ENCODE measurements around the gene IRAK1BP1.
"Not testable (repeated sequence)": the region's sequence is repeated elsewhere in the genome, so short reads cannot be mapped to it uniquely, and the experiment has no call there.

Gene IRAK1BP1

DNA sequence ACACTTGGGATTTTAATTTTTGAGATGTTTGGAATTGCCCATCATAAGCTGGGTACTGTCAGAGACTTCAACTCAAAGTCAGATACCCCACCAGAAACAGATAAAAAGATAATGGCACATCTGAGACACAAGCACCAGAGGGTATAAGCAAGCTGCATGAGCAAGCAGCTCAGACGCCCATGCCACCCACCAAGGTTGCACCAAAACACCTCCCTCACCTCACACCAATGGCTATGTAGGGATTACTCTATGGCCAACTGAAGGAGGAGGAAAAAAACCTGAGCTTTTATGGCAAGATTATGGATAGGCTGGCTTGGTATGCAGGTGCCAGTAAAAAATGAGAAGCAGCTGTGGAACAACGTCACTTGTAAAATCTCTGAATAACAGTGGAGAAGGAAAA lies 3.8 kb upstream of the IRAK1BP1 start:
- TF ChIP-seq, protein P1, sequence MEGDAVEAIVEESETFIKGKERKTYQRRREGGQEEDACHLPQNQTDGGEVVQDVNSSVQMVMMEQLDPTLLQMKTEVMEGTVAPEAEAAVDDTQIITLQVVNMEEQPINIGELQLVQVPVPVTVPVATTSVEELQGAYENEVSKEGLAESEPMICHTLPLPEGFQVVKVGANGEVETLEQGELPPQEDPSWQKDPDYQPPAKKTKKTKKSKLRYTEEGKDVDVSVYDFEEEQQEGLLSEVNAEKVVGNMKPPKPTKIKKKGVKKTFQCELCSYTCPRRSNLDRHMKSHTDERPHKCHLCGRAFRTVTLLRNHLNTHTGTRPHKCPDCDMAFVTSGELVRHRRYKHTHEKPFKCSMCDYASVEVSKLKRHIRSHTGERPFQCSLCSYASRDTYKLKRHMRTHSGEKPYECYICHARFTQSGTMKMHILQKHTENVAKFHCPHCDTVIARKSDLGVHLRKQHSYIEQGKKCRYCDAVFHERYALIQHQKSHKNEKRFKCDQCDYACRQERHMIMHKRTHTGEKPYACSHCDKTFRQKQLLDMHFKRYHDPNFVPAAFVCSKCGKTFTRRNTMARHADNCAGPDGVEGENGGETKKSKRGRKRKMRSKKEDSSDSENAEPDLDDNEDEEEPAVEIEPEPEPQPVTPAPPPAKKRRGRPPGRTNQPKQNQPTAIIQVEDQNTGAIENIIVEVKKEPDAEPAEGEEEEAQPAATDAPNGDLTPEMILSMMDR (IDR thresholded peaks at IDR 0.05; ENCODE audit: low read depth, low read length), result no peak
- Histone ChIP-seq H3K27ac (no peak overlapping the region), H3K36me3 (peaks cover 4% of the 10 kb centered on the region), H3K4me3 (ENCODE audit: low read depth, low read length) (no peak overlapping the region), H3K9me3 (ENCODE audit: severe bottlenecking) (no peaks in the 10 kb centered on the region), H3K27me3 (ENCODE audit: insufficient read depth, low read depth, severe bottlenecking) (no peaks in the 10 kb centered on the region)
- no peak for DNase-seq

DNA sequence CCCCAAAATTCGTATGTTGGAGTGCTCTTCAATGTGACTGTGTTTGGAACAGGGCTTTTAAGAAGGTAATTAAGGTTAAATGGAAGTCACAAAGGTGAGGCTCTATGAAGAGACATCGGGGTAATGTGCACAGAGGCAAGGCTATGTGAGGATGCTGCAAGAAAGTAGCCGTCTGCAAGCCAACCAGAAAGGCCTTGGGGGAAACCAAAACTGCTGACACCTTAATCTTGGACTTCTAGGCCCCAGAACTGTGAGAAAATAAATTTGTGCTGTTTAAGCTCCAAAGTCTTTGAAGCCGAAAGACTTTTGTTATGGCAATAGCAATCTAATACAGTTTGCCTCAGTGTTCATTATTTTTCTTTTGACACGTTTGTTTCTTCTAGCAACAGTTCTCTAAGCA lies 2.4 kb upstream of the IRAK1BP1 start:
- H3K27ac ChIP-seq, result no peak overlapping the region
- no peaks in the 10 kb centered on the region for H3K27me3 ChIP-seq (ENCODE audit: insufficient read depth, low read depth, severe bottlenecking)
- H3K4me3 ChIP-seq (ENCODE audit: low read depth, low read length), result no peak overlapping the region
- DNase-seq, result no peak
- H3K9me3 ChIP-seq (ENCODE audit: severe bottlenecking), result no peaks in the 10 kb centered on the region
- peaks cover 10% of the 10 kb centered on the region for H3K36me3 ChIP-seq
- TF ChIP-seq, protein P1 (IDR thresholded peaks at IDR 0.05; ENCODE audit: low read depth, low read length), result no peak

DNA sequence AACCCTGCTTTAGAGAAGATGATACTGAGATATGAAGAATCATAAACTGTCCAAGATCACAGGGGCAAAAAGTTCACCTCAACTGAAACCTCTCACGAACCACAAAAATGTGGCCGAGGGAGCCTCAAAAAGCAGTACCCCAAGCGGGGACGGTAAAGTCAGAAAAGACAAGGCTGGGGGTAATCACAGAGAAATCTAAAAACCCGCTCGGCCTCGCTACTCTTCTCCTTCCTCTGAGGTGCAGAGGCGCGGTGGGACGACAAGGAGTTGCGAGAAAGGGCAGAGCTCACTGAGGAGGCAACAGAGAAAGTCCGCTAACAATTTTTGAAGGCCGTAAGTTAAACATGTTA lies 356 bp upstream of the IRAK1BP1 start:
- Histone ChIP-seq H3K27me3 (ENCODE audit: insufficient read depth, low read depth, severe bottlenecking) (no peaks in the 10 kb centered on the region), H3K27ac (peak overlapping the region; percentile 98), H3K36me3 (peaks cover 24% of the 10 kb centered on the region), H3K4me3 (ENCODE audit: low read depth, low read length) (peak overlapping the region; percentile 79), H3K9me3 (ENCODE audit: severe bottlenecking) (no peaks in the 10 kb centered on the region)
- no peak for DNase-seq
- TF ChIP-seq, protein P1 (IDR thresholded peaks at IDR 0.05; ENCODE audit: low read depth, low read length), result no peak

DNA sequence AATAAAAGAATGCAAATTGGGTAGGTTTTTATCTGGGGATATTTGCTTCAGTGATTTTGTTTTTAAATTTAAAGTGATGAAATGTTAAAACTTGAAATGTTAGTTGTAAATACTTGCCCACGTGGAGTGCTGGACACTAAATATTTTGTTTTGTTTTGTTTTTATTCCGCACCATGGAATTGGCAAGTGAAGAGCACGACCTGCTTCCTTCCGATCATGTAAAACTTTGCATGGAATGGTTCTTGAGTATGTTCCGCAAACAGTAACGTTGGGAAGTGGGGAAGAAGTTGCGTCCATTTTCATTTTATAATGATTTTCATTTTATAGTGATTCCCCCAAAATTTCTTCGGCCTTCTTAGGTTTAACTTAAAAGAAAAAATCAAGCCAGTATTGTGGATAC lies 765 bp downstream of the IRAK1BP1 start:
- Histone ChIP-seq H3K4me3 (ENCODE audit: low read depth, low read length) (peak overlapping the region; percentile 79), H3K27ac (peak overlapping the region; percentile 98), H3K9me3 (ENCODE audit: severe bottlenecking) (no peaks in the 10 kb centered on the region), H3K36me3 (peaks cover 27% of the 10 kb centered on the region), H3K27me3 (ENCODE audit: insufficient read depth, low read depth, severe bottlenecking) (no peaks in the 10 kb centered on the region)
- DNase-seq, result no peak
- TF ChIP-seq, protein P1 (IDR thresholded peaks at IDR 0.05; ENCODE audit: low read depth, low read length), result no peak

DNA sequence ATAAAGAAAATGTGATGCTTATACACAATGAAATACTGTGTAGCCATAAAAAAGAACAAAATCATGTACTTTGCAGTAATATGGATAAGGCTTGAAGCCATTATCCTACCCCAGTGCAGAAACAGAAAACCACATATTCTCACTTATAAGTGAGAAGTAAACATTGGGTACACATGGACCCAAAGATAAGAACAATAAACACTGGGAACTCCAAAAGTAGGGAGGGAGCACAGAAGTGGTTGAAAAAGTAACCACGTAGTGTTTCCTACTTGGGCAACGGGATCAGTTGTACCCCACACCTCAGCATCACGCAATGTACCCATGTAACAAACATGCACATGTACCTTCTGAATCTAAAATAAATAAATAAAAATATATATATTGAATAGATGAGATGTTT lies 8.2 kb downstream of the IRAK1BP1 start:
- H3K36me3 ChIP-seq, result peaks cover 48% of the 10 kb centered on the region
- TF ChIP-seq, protein P1 (IDR thresholded peaks at IDR 0.05; ENCODE audit: low read depth, low read length), result no peak
- no peak for DNase-seq
- H3K4me3 ChIP-seq (ENCODE audit: low read depth, low read length), result no peak overlapping the region
- H3K27ac ChIP-seq, result no peak overlapping the region
- H3K9me3 ChIP-seq (ENCODE audit: severe bottlenecking), result peaks cover 7% of the 10 kb centered on the region
- H3K27me3 ChIP-seq (ENCODE audit: insufficient read depth, low read depth, severe bottlenecking), result no peaks in the 10 kb centered on the region

DNA sequence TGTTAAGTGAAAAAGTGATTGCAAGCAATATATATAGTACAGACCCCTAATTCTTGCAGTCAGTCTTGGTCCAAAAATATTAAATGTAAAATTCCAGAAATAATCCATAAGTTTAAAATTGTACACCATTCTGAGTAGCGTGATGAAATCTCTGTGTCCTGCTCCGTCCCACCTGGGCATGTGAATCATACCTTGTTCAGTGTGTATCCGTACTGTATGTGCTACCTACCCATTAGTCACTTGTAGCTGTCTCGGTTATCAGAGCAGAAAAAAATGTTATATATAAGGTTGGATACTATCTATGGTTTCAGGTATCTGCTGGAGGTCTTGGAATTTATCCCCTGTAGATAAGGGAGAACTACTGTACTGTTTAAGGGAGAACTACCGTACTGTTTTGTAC lies 16.3 kb downstream of the IRAK1BP1 start:
- H3K36me3 ChIP-seq, result peaks cover 7% of the 10 kb centered on the region; the same call in 1 of the 2 replicates
- no peak overlapping the region for H3K4me3 ChIP-seq (ENCODE audit: low read depth, low read length)

DNA sequence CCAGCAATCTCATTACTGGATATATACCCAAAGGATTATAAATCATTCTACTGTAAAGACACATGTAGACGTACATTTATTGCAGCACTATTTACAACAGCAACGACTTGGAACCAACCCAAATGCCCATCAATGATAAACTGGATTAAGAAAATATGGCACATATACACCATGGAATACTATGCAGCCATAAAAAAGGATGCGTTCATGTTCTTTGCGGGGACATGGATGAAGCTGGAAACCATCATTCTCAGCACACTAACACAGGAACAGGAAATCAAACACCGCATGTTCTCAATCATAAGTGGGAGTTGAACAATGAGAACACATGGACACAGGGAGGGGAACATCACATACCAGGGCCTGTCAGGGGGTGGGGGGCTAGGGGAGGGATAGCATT lies 22.6 kb downstream of the IRAK1BP1 start:
- H3K27me3 ChIP-seq (ENCODE audit: insufficient read depth, low read depth, severe bottlenecking); H3K4me3 ChIP-seq (ENCODE audit: low read depth, low read length); H3K9me3 ChIP-seq (ENCODE audit: severe bottlenecking); H3K27ac ChIP-seq; DNase-seq; H3K36me3 ChIP-seq: not testable (repeated sequence)

More for the DNA sequence above, 16.3 kb downstream of the IRAK1BP1 start:
- TF ChIP-seq, protein P1 (IDR thresholded peaks at IDR 0.05; ENCODE audit: low read depth, low read length), result no peak
- no peaks in the 10 kb centered on the region for H3K9me3 ChIP-seq (ENCODE audit: severe bottlenecking)
- no peaks in the 10 kb centered on the region for H3K27me3 ChIP-seq (ENCODE audit: insufficient read depth, low read depth, severe bottlenecking)
- no peak overlapping the region for H3K27ac ChIP-seq
- DNase-seq, result no peak
